ENCODE data around the gene CLIP2. TPM values are rescaled to one million over a fixed set of nuclear protein-coding genes. Genes with fewer than 3 reads are reported as not detected.
"Not testable (repeated sequence)": the region's sequence is repeated elsewhere in the genome, so short reads cannot be mapped to it uniquely, and the experiment has no call there.

CLIP2 gene
- total RNA-seq, 1 donor, result 70.9 TPM

- Histone ChIP-seq H2AFZ (ENCODE audit: low read length) (peak overlapping the region; percentile 7), H3K9me3 (ENCODE audit: low read depth, low read length) (no peaks in the 10 kb centered on the region), H3K27ac (ENCODE audit: low read depth, low read length) (peak overlapping the region; percentile 98), H3K4me1 (ENCODE audit: insufficient read depth, low read length) (peaks cover 11% of the 10 kb centered on the region), H3K79me2 (ENCODE audit: insufficient read depth, low read length) (peaks cover 18% of the 10 kb centered on the region), H3K4me3 (ENCODE audit: insufficient read depth, low read length) (no peak overlapping the region), H3K4me2 (ENCODE audit: insufficient read depth, low read length) (peak overlapping the region; percentile 42), H3K27me3 (ENCODE audit: insufficient read depth, low read length) (no peaks in the 10 kb centered on the region), H3K36me3 (ENCODE audit: insufficient read depth, low read length) (peaks cover 14% of the 10 kb centered on the region), H4K20me1 (ENCODE audit: insufficient read depth, low read length) (peaks cover 6% of the 10 kb centered on the region)
- TF ChIP-seq CTCF (IDR thresholded peaks at IDR 0.05; ENCODE audit: extremely low read depth, low read depth, low read length), result no peak
- DNase-seq (ENCODE audit: insufficient read length, low spot score, missing footprints), result peak; percentile 98
Observed at GRCh38 chr7:74334030-74334429, 44.8 kb downstream of the CLIP2 start.

- H3K27ac ChIP-seq (ENCODE audit: low read depth, low read length), result no peak overlapping the region
- peaks cover 11% of the 10 kb centered on the region for H3K4me1 ChIP-seq (ENCODE audit: insufficient read depth, low read length)
- no peaks in the 10 kb centered on the region for H3K9me3 ChIP-seq (ENCODE audit: low read depth, low read length)
- no peaks in the 10 kb centered on the region for H3K27me3 ChIP-seq (ENCODE audit: insufficient read depth, low read length)
- peaks cover 6% of the 10 kb centered on the region for H4K20me1 ChIP-seq (ENCODE audit: insufficient read depth, low read length)
- no peak overlapping the region for H3K4me3 ChIP-seq (ENCODE audit: insufficient read depth, low read length)
- no peak for DNase-seq (ENCODE audit: insufficient read length, low spot score, missing footprints)
- H3K4me2 ChIP-seq (ENCODE audit: insufficient read depth, low read length), result no peak overlapping the region
- no peak overlapping the region for H2AFZ ChIP-seq (ENCODE audit: low read length)
- peaks cover 8% of the 10 kb centered on the region for H3K36me3 ChIP-seq (ENCODE audit: insufficient read depth, low read length)
- peaks cover 20% of the 10 kb centered on the region for H3K79me2 ChIP-seq (ENCODE audit: insufficient read depth, low read length)
- TF ChIP-seq CTCF (IDR thresholded peaks at IDR 0.05; ENCODE audit: extremely low read depth, low read depth, low read length), result no peak
Observed at GRCh38 chr7:74337926-74338325, 48.7 kb downstream of the CLIP2 start.

GRCh38 chr7:74338366-74339108 is 49.3 kb downstream of the CLIP2 start:
- H3K4me2 ChIP-seq (ENCODE audit: insufficient read depth, low read length), result no peak overlapping the region
- H3K36me3 ChIP-seq (ENCODE audit: insufficient read depth, low read length), result peaks cover 8% of the 10 kb centered on the region
- TF ChIP-seq CTCF (IDR thresholded peaks at IDR 0.05; ENCODE audit: extremely low read depth, low read depth, low read length), result no peak
- peaks cover 11% of the 10 kb centered on the region for H3K4me1 ChIP-seq (ENCODE audit: insufficient read depth, low read length)
- no peaks in the 10 kb centered on the region for H3K27me3 ChIP-seq (ENCODE audit: insufficient read depth, low read length)
- DNase-seq (ENCODE audit: insufficient read length, low spot score, missing footprints), result peak; percentile 49
- H4K20me1 ChIP-seq (ENCODE audit: insufficient read depth, low read length), result peaks cover 6% of the 10 kb centered on the region
- no peak overlapping the region for H3K27ac ChIP-seq (ENCODE audit: low read depth, low read length)
- H3K4me3 ChIP-seq (ENCODE audit: insufficient read depth, low read length), result no peak overlapping the region
- H2AFZ ChIP-seq (ENCODE audit: low read length), result no peak overlapping the region
- H3K9me3 ChIP-seq (ENCODE audit: low read depth, low read length), result no peaks in the 10 kb centered on the region
- peaks cover 23% of the 10 kb centered on the region for H3K79me2 ChIP-seq (ENCODE audit: insufficient read depth, low read length)

GRCh38 chr7:74339648-74340047 is 50.4 kb downstream of the CLIP2 start:
- Histone ChIP-seq H3K79me2 (ENCODE audit: insufficient read depth, low read length) (peaks cover 20% of the 10 kb centered on the region), H3K4me1 (ENCODE audit: insufficient read depth, low read length) (peaks cover 11% of the 10 kb centered on the region)
- not testable (repeated sequence) for DNase-seq (ENCODE audit: insufficient read length, low spot score, missing footprints); H4K20me1 ChIP-seq (ENCODE audit: insufficient read depth, low read length); H3K4me2 ChIP-seq (ENCODE audit: insufficient read depth, low read length); H3K27me3 ChIP-seq (ENCODE audit: insufficient read depth, low read length); H3K27ac ChIP-seq (ENCODE audit: low read depth, low read length); H3K36me3 ChIP-seq (ENCODE audit: insufficient read depth, low read length); H2AFZ ChIP-seq (ENCODE audit: low read length); H3K9me3 ChIP-seq (ENCODE audit: low read depth, low read length); H3K4me3 ChIP-seq (ENCODE audit: insufficient read depth, low read length)
